ENCODE results near the gene SLC18A3. TPM values are rescaled to one million over a fixed set of nuclear protein-coding genes. Genes with fewer than 3 reads are reported as not detected.

SLC18A3 gene
- total and polyA plus RNA-seq, 7 experiments from 2014 or later: not detected

DNA sequence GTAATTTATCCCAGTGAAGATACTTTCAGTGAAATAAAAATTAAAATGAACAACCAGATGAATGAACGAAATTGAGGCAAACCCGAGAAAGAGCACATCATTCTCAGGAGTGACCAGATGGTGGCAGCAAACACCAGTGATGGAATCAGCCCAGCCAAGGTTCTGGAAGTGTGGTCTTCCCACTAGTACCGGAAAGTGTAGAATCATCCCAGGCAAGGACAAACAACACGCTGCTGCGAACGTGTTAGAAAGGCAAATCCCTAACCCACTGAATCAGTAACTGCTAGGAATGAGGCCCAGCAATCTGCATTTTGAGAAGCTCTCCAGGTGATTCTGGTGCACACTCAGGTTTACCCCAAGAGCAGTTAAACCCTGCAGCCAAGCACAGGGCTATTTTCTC lies 15.5 kb upstream of the SLC18A3 start:
- peaks cover 12 to 28% (median 23%) of the 10 kb centered on the region in 5 donors for H3K27me3 Mint-ChIP-seq
- H3K4me1 Mint-ChIP-seq: peaks cover 0 to 9% (median 4%) of the 10 kb centered on the region in 7 donors
- no peaks in the 10 kb centered on the region for H3K36me3 Mint-ChIP-seq
- H3K27ac Mint-ChIP-seq: no peak overlapping the region
- no peak overlapping the region for H3K27ac ChIP-seq (ENCODE audit: low read depth, low read length)
- no peaks in the 10 kb centered on the region for H3K36me3 ChIP-seq (ENCODE audit: control insufficient read depth in 2 of 3, insufficient read depth in 3 of 3, low read length in 3 of 3)
- peaks cover 0 to 3% of the 10 kb centered on the region in 2 donors for H3K27me3 ChIP-seq (ENCODE audit: control insufficient read depth in 2 of 2, insufficient read depth in 2 of 2, low read length in 2 of 2)
- ATAC-seq: no peak
- no peak overlapping the region for H3K4me3 ChIP-seq (ENCODE audit: low read length)
- peak in 1 of 9 donors; percentile 7 for DNase-seq
- no peaks in the 10 kb centered on the region for H3K9me3 ChIP-seq (ENCODE audit: control insufficient read depth in 2 of 3, low read length in 3 of 3)
- H3K9me3 Mint-ChIP-seq: peaks cover 0 to 5% (median 0%) of the 10 kb centered on the region in 11 donors
- H3K4me1 ChIP-seq (ENCODE audit: control insufficient read depth in 2 of 2, insufficient read depth in 2 of 2, low read length in 2 of 2): no peaks in the 10 kb centered on the region
- intact Hi-C loops (cut with micrococcal nuclease): loop anchor here in 1 of 2 donors (1.0 to 5.0 kb wide), 3 partner anchors 168 to 681 kb away; partner anchors contain the start of gene OGDHL
- ChIA-PET POLR2A (no interaction called here), CTCF (no interaction called here)
- H3K4me3 Mint-ChIP-seq: no peak overlapping the region

DNA sequence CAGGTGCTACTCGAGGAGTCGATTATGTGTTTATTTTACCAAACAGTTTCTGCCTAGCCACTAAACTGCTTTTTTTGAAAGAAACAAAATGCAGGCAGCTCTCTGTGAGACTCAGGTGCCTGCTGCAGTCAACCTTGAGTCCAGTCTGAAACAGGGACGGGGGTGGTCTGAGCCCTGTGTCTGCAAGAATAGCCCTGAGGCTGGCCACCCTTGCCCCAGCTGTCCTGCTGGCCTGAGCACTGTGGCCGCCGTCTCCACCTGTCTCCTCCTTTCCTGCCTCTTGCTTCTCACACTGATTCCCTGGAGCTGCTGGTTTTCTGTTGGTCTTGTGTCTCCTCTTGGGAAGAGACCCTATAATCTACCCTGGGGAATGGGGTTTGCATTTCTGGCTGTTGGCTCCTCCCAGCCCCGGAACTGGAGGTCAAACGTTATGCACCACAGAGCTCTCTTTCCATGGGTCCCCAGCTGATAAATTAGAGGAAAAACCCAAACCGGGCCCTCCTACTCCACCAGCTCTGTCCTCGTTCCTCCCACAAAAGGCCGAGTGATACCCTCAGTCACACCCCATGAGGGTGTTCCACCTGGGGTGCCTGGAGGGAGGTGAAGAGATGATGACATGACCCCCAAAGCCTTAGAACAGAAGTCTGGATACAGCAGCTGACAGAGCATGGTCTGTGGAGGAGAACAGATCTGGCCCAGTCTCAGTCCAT lies 15.0 kb upstream of the SLC18A3 start:
- Mint-ChIP-seq H3K27ac (no peak overlapping the region), H3K4me1 (peaks cover 0 to 9% (median 4%) of the 10 kb centered on the region in 7 donors), H3K4me3 (no peak overlapping the region), H3K9me3 (peaks cover 0 to 2% (median 0%) of the 10 kb centered on the region in 11 donors), H3K27me3 (peaks cover 12 to 27% (median 21%) of the 10 kb centered on the region in 5 donors), H3K36me3 (no peaks in the 10 kb centered on the region)
- CTCF ChIA-PET: no interaction called here
- intact Hi-C loops (cut with micrococcal nuclease): no loop called here
- Histone ChIP-seq H3K4me1 (ENCODE audit: control insufficient read depth in 2 of 2, insufficient read depth in 2 of 2, low read length in 2 of 2) (no peaks in the 10 kb centered on the region), H3K4me3 (ENCODE audit: low read length) (no peak overlapping the region), H3K27me3 (ENCODE audit: control insufficient read depth in 2 of 2, insufficient read depth in 2 of 2, low read length in 2 of 2) (peaks cover 0 to 3% of the 10 kb centered on the region in 2 donors), H3K27ac (ENCODE audit: low read depth, low read length) (no peak overlapping the region), H3K9me3 (ENCODE audit: control insufficient read depth in 2 of 3, low read length in 3 of 3) (no peaks in the 10 kb centered on the region), H3K36me3 (ENCODE audit: control insufficient read depth in 2 of 3, insufficient read depth in 3 of 3, low read length in 3 of 3) (no peaks in the 10 kb centered on the region)
- POLR2A ChIA-PET: no interaction called here
- ATAC-seq (no peak), DNase-seq (no peak)

- POLR2A ChIA-PET: no interaction called here
- Histone ChIP-seq H3K36me3 (ENCODE audit: control insufficient read depth in 2 of 3, insufficient read depth in 3 of 3, low read length in 3 of 3) (no peaks in the 10 kb centered on the region), H3K4me1 (ENCODE audit: control insufficient read depth in 2 of 2, insufficient read depth in 2 of 2, low read length in 2 of 2) (no peaks in the 10 kb centered on the region), H3K9me3 (ENCODE audit: control insufficient read depth in 2 of 3, low read length in 3 of 3) (no peaks in the 10 kb centered on the region), H3K27ac (ENCODE audit: low read depth, low read length) (no peak overlapping the region), H3K27me3 (ENCODE audit: control insufficient read depth in 2 of 2, insufficient read depth in 2 of 2, low read length in 2 of 2) (peaks cover 0 to 3% of the 10 kb centered on the region in 2 donors), H3K4me3 (ENCODE audit: low read length) (no peak overlapping the region)
- Mint-ChIP-seq H3K4me1 (peaks cover 0 to 9% (median 4%) of the 10 kb centered on the region in 7 donors), H3K4me3 (no peak overlapping the region), H3K27ac (no peak overlapping the region), H3K9me3 (peaks cover 0 to 1% (median 0%) of the 10 kb centered on the region in 11 donors), H3K36me3 (no peaks in the 10 kb centered on the region), H3K27me3 (peaks cover 12 to 28% (median 24%) of the 10 kb centered on the region in 5 donors)
- CTCF ChIA-PET: interaction anchor here (0.7 kb wide), 1 partner anchor 32 kb away, joined by 3 read pairs; no protein-coding TSS in a partner anchor
- intact Hi-C loops (cut with micrococcal nuclease): no loop called here
- ATAC-seq: no peak
- no peak for DNase-seq
These were observed 14.2 kb upstream of the SLC18A3 start for GRCh38 chr10:49595713-49596492.

GRCh38 chr10:49596493-49596809 lies 13.7 kb upstream of the SLC18A3 start:
- Mint-ChIP-seq H3K4me3 (no peak overlapping the region), H3K9me3 (peaks cover 0 to 1% (median 0%) of the 10 kb centered on the region in 11 donors), H3K27me3 (peaks cover 12 to 31% (median 23%) of the 10 kb centered on the region in 5 donors), H3K4me1 (peaks cover 0 to 9% (median 4%) of the 10 kb centered on the region in 7 donors), H3K27ac (no peak overlapping the region), H3K36me3 (no peaks in the 10 kb centered on the region)
- POLR2A ChIA-PET: no interaction called here
- no peak for ATAC-seq
- Histone ChIP-seq H3K4me3 (ENCODE audit: low read length) (no peak overlapping the region), H3K27me3 (ENCODE audit: control insufficient read depth in 2 of 2, insufficient read depth in 2 of 2, low read length in 2 of 2) (peaks cover 0 to 3% of the 10 kb centered on the region in 2 donors), H3K4me1 (ENCODE audit: control insufficient read depth in 2 of 2, insufficient read depth in 2 of 2, low read length in 2 of 2) (no peaks in the 10 kb centered on the region), H3K9me3 (ENCODE audit: control insufficient read depth in 2 of 3, low read length in 3 of 3) (no peaks in the 10 kb centered on the region), H3K27ac (ENCODE audit: low read depth, low read length) (no peak overlapping the region), H3K36me3 (ENCODE audit: control insufficient read depth in 2 of 3, insufficient read depth in 3 of 3, low read length in 3 of 3) (no peaks in the 10 kb centered on the region)
- intact Hi-C loops (cut with micrococcal nuclease): no loop called here
- CTCF ChIA-PET: interaction anchor here (0.7 kb wide), 1 partner anchor 31 kb away, joined by 3 read pairs; no protein-coding TSS in a partner anchor
- no peak for DNase-seq

DNA sequence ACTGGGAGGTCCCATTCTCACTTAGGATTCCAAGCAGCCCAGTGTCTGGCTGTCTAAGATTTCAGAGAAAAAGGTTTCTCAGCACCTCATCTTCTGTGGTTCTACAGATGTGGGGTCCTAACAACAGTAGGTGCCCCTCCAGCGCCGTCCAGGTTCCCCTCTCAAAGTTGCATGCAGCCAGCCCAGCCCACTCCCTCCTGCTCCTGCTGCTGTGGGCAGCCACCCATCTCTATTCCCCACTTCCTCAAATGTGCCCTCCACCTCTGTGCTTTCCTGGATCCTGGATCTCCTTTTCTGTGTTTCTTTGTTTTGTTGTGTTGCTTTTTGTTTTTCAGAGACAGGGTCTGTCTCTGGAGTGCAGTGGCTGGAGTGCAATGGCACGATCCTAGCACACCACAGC lies 13.3 kb upstream of the SLC18A3 start:
- no peaks in the 10 kb centered on the region for H3K4me1 ChIP-seq (ENCODE audit: control insufficient read depth in 2 of 2, insufficient read depth in 2 of 2, low read length in 2 of 2)
- intact Hi-C loops (cut with micrococcal nuclease): no loop called here
- Mint-ChIP-seq H3K9me3 (peaks cover 0 to 1% (median 0%) of the 10 kb centered on the region in 11 donors), H3K27ac (no peak overlapping the region), H3K36me3 (no peaks in the 10 kb centered on the region), H3K27me3 (peaks cover 8 to 30% (median 23%) of the 10 kb centered on the region in 5 donors), H3K4me1 (peaks cover 0 to 9% (median 4%) of the 10 kb centered on the region in 7 donors), H3K4me3 (no peak overlapping the region)
- POLR2A ChIA-PET: no interaction called here
- H3K9me3 ChIP-seq (ENCODE audit: control insufficient read depth in 2 of 3, low read length in 3 of 3): no peaks in the 10 kb centered on the region
- peaks cover 0 to 3% of the 10 kb centered on the region in 2 donors for H3K27me3 ChIP-seq (ENCODE audit: control insufficient read depth in 2 of 2, insufficient read depth in 2 of 2, low read length in 2 of 2)
- no peak for ATAC-seq
- DNase-seq: no peak
- H3K4me3 ChIP-seq (ENCODE audit: low read length): no peak overlapping the region
- H3K36me3 ChIP-seq (ENCODE audit: control insufficient read depth in 2 of 3, insufficient read depth in 3 of 3, low read length in 3 of 3): no peaks in the 10 kb centered on the region
- CTCF ChIA-PET: no interaction called here
- no peak overlapping the region for H3K27ac ChIP-seq (ENCODE audit: low read depth, low read length)

- no peaks in the 10 kb centered on the region for H3K36me3 Mint-ChIP-seq
- H3K4me3 ChIP-seq (ENCODE audit: low read length): no peak overlapping the region
- no peaks in the 10 kb centered on the region for H3K36me3 ChIP-seq (ENCODE audit: control insufficient read depth in 2 of 3, insufficient read depth in 3 of 3, low read length in 3 of 3)
- peaks cover 0 to 3% (median 0%) of the 10 kb centered on the region in 11 donors for H3K9me3 Mint-ChIP-seq
- peaks cover 7 to 32% (median 27%) of the 10 kb centered on the region in 5 donors for H3K27me3 Mint-ChIP-seq
- no peak overlapping the region for H3K27ac ChIP-seq (ENCODE audit: low read depth, low read length)
- no peaks in the 10 kb centered on the region for H3K4me1 ChIP-seq (ENCODE audit: control insufficient read depth in 2 of 2, insufficient read depth in 2 of 2, low read length in 2 of 2)
- peaks cover 0 to 3% of the 10 kb centered on the region in 2 donors for H3K27me3 ChIP-seq (ENCODE audit: control insufficient read depth in 2 of 2, insufficient read depth in 2 of 2, low read length in 2 of 2)
- no peak for DNase-seq
- H3K4me3 Mint-ChIP-seq: no peak overlapping the region
- ChIA-PET CTCF (no interaction called here), POLR2A (no interaction called here)
- no peaks in the 10 kb centered on the region for H3K9me3 ChIP-seq (ENCODE audit: control insufficient read depth in 2 of 3, low read length in 3 of 3)
- ATAC-seq: no peak
- no peak overlapping the region for H3K27ac Mint-ChIP-seq
- intact Hi-C loops (cut with micrococcal nuclease): no loop called here
- H3K4me1 Mint-ChIP-seq: peaks cover 0 to 9% (median 4%) of the 10 kb centered on the region in 7 donors
These were observed 12.5 kb upstream of the SLC18A3 start for GRCh38 chr10:49597426-49598163.

Measured in naive thymus-derived CD4-positive, alpha-beta T cell (primary cell).